ENCODE results near the gene TCF7L2. TPM values are rescaled to one million over a fixed set of nuclear protein-coding genes. Genes with fewer than 3 reads are reported as not detected.

The TCF7L2 gene
- total RNA-seq, 1 donor from 2014 or later = 76.4 TPM

- no peak overlapping the region for H3K4me3 Mint-ChIP-seq
- DNase-seq (ENCODE audit: low spot score in 2 of 2, unreplicated experiment in 2 of 2) = no peak
- peaks cover 30% of the 10 kb centered on the region for H3K36me3 Mint-ChIP-seq
Measured at GRCh38 chr10:113142601-113143362, 192.7 kb downstream of the TCF7L2 start.

DNA sequence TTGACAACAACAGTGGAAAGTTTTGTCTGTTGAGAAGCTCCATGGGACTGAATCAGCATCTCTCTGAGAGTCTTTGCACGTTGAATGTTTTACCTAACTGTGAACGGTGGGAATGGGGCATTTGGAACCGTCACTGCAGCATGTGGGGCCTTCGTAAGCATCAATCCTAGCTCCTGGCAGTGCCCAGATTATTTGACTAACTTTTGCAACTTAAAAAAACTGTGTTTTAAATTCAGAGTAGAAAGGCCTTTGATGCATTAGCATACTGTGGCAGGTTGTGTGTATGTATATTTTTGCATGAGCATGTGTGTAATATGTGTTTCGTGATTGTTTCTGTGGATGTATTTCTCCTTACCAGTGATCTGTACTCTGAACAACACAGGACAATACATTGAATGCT lies 194.5 kb downstream of the TCF7L2 start:
- no peak for DNase-seq (ENCODE audit: low spot score in 2 of 2, unreplicated experiment in 2 of 2)
- Mint-ChIP-seq H3K27me3 (ENCODE audit: low read depth) (no peaks in the 10 kb centered on the region), H3K36me3 (peaks cover 33% of the 10 kb centered on the region), H3K27ac (no peak overlapping the region), H3K9me3 (no peaks in the 10 kb centered on the region), H3K4me3 (no peak overlapping the region), H3K4me1 (peaks cover 25% of the 10 kb centered on the region)
- TF ChIP-seq, protein P1, sequence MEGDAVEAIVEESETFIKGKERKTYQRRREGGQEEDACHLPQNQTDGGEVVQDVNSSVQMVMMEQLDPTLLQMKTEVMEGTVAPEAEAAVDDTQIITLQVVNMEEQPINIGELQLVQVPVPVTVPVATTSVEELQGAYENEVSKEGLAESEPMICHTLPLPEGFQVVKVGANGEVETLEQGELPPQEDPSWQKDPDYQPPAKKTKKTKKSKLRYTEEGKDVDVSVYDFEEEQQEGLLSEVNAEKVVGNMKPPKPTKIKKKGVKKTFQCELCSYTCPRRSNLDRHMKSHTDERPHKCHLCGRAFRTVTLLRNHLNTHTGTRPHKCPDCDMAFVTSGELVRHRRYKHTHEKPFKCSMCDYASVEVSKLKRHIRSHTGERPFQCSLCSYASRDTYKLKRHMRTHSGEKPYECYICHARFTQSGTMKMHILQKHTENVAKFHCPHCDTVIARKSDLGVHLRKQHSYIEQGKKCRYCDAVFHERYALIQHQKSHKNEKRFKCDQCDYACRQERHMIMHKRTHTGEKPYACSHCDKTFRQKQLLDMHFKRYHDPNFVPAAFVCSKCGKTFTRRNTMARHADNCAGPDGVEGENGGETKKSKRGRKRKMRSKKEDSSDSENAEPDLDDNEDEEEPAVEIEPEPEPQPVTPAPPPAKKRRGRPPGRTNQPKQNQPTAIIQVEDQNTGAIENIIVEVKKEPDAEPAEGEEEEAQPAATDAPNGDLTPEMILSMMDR (IDR thresholded peaks at IDR 0.05; ENCODE audit: unreplicated experiment) = no peak

More at GRCh38 chr10:113142601-113143362, 192.7 kb downstream of the TCF7L2 start:
- TF ChIP-seq, protein P1 (IDR thresholded peaks at IDR 0.05; ENCODE audit: unreplicated experiment) = no peak
- Mint-ChIP-seq H3K27ac (peak overlapping the region; percentile 74), H3K27me3 (ENCODE audit: low read depth) (no peaks in the 10 kb centered on the region), H3K4me1 (peaks cover 32% of the 10 kb centered on the region), H3K9me3 (no peaks in the 10 kb centered on the region)

GRCh38 chr10:113148071-113148825 lies 198.2 kb downstream of the TCF7L2 start:
- Mint-ChIP-seq H3K9me3 (peaks cover 5% of the 10 kb centered on the region), H3K4me1 (peaks cover under 1% of the 10 kb centered on the region), H3K36me3 (peaks cover 60% of the 10 kb centered on the region), H3K4me3 (no peak overlapping the region), H3K27ac (no peak overlapping the region), H3K27me3 (ENCODE audit: low read depth) (no peaks in the 10 kb centered on the region)
- DNase-seq (ENCODE audit: low spot score in 2 of 2, unreplicated experiment in 2 of 2) = no peak
- TF ChIP-seq, protein P1 (IDR thresholded peaks at IDR 0.05; ENCODE audit: unreplicated experiment) = no peak

GRCh38 chr10:113148901-113149300 lies 198.9 kb downstream of the TCF7L2 start:
- peaks cover 61% of the 10 kb centered on the region for H3K36me3 Mint-ChIP-seq
- TF ChIP-seq, protein P1 (IDR thresholded peaks at IDR 0.05; ENCODE audit: unreplicated experiment) = no peak
- no peak overlapping the region for H3K27ac Mint-ChIP-seq

GRCh38 chr10:113149626-113150025 lies 199.6 kb downstream of the TCF7L2 start:
- TF ChIP-seq, protein P1 (IDR thresholded peaks at IDR 0.05; ENCODE audit: unreplicated experiment) = no peak
- H3K27me3 Mint-ChIP-seq (ENCODE audit: low read depth) = no peaks in the 10 kb centered on the region
- H3K36me3 Mint-ChIP-seq = peaks cover 66% of the 10 kb centered on the region
- peaks cover 5% of the 10 kb centered on the region for H3K9me3 Mint-ChIP-seq
- no peak overlapping the region for H3K4me3 Mint-ChIP-seq
- no peak for DNase-seq (ENCODE audit: low spot score in 2 of 2, unreplicated experiment in 2 of 2)
- no peaks in the 10 kb centered on the region for H3K4me1 Mint-ChIP-seq
- no peak overlapping the region for H3K27ac Mint-ChIP-seq

More at GRCh38 chr10:113148901-113149300, 198.9 kb downstream of the TCF7L2 start:
- Mint-ChIP-seq H3K27me3 (ENCODE audit: low read depth) (no peaks in the 10 kb centered on the region), H3K9me3 (peaks cover 5% of the 10 kb centered on the region), H3K4me1 (no peaks in the 10 kb centered on the region), H3K4me3 (no peak overlapping the region)
- no peak for DNase-seq (ENCODE audit: low spot score in 2 of 2, unreplicated experiment in 2 of 2)

Data from mesothelial cell of epicardium (in vitro differentiated cells).